ENCODE results near the gene IQGAP3.

The IQGAP3 gene

GRCh38 chr1:156538711-156539440, 33.5 kb downstream of the IQGAP3 start:
- no peak overlapping the region for H3K4me3 ChIP-seq (IDR thresholded peaks at IDR 0.05; ENCODE audit: insufficient read depth, low read depth, low read length)
- H3K27me3 ChIP-seq (ENCODE audit: insufficient read depth, low read depth), result no peaks in the 10 kb centered on the region
- H3K36me3 ChIP-seq (ENCODE audit: insufficient read depth), result no peaks in the 10 kb centered on the region
- no peaks in the 10 kb centered on the region for H4K20me1 ChIP-seq (ENCODE audit: insufficient read depth)
- no peak overlapping the region for H2AFZ ChIP-seq (ENCODE audit: low read depth)
- H3K4me2 ChIP-seq, result no peak overlapping the region
- H3K9ac ChIP-seq, result no peak overlapping the region
- TF ChIP-seq CTCF (conservative IDR thresholded peaks at IDR 0.05; ENCODE audit: low read depth, low read length), result 0 out of 2 replicates have a peak, but pooled peaks have one; percentile 18
- H3K27ac ChIP-seq, result no peak overlapping the region
- no peaks in the 10 kb centered on the region for H3K4me1 ChIP-seq (ENCODE audit: low read depth, poor library complexity, severe bottlenecking)
- no peaks in the 10 kb centered on the region for H3K79me2 ChIP-seq (ENCODE audit: insufficient read depth, low read depth)

- Histone ChIP-seq H3K9ac (no peak overlapping the region), H3K27me3 (ENCODE audit: insufficient read depth, low read depth) (no peaks in the 10 kb centered on the region), H2AFZ (ENCODE audit: low read depth) (no peak overlapping the region), H3K36me3 (ENCODE audit: insufficient read depth) (no peaks in the 10 kb centered on the region), H3K4me3 (IDR thresholded peaks at IDR 0.05; ENCODE audit: insufficient read depth, low read depth, low read length) (no peak overlapping the region), H3K4me1 (ENCODE audit: low read depth, poor library complexity, severe bottlenecking) (no peaks in the 10 kb centered on the region), H4K20me1 (ENCODE audit: insufficient read depth) (no peaks in the 10 kb centered on the region), H3K27ac (no peak overlapping the region), H3K79me2 (ENCODE audit: insufficient read depth, low read depth) (no peaks in the 10 kb centered on the region), H3K4me2 (no peak overlapping the region)
- no peak for TF ChIP-seq CTCF (conservative IDR thresholded peaks at IDR 0.05; ENCODE audit: low read depth, low read length)
These were observed 35.3 kb downstream of the IQGAP3 start for GRCh38 chr1:156537027-156537426.

- TF ChIP-seq CTCF (conservative IDR thresholded peaks at IDR 0.05; ENCODE audit: low read depth, low read length), result no peak
- no peaks in the 10 kb centered on the region for H3K36me3 ChIP-seq (ENCODE audit: insufficient read depth)
These were observed 37.8 kb downstream of the IQGAP3 start for GRCh38 chr1:156534424-156535060.

GRCh38 chr1:156533568-156534220, 38.7 kb downstream of the IQGAP3 start:
- no peak overlapping the region for H2AFZ ChIP-seq (ENCODE audit: low read depth)
- H4K20me1 ChIP-seq (ENCODE audit: insufficient read depth), result no peaks in the 10 kb centered on the region
- no peaks in the 10 kb centered on the region for H3K27me3 ChIP-seq (ENCODE audit: insufficient read depth, low read depth)
- H3K9ac ChIP-seq, result no peak overlapping the region
- no peaks in the 10 kb centered on the region for H3K36me3 ChIP-seq (ENCODE audit: insufficient read depth)
- no peak for TF ChIP-seq CTCF (conservative IDR thresholded peaks at IDR 0.05; ENCODE audit: low read depth, low read length)
- no peak overlapping the region for H3K4me2 ChIP-seq
- H3K79me2 ChIP-seq (ENCODE audit: insufficient read depth, low read depth), result no peaks in the 10 kb centered on the region
- no peak overlapping the region for H3K27ac ChIP-seq
- H3K4me3 ChIP-seq (IDR thresholded peaks at IDR 0.05; ENCODE audit: insufficient read depth, low read depth, low read length), result no peak overlapping the region
- H3K4me1 ChIP-seq (ENCODE audit: low read depth, poor library complexity, severe bottlenecking), result no peaks in the 10 kb centered on the region

More at GRCh38 chr1:156534424-156535060, 37.8 kb downstream of the IQGAP3 start:
- H3K4me3 ChIP-seq (IDR thresholded peaks at IDR 0.05; ENCODE audit: insufficient read depth, low read depth, low read length), result no peak overlapping the region
- H3K4me2 ChIP-seq, result no peak overlapping the region
- H2AFZ ChIP-seq (ENCODE audit: low read depth), result no peak overlapping the region
- no peaks in the 10 kb centered on the region for H4K20me1 ChIP-seq (ENCODE audit: insufficient read depth)
- no peak overlapping the region for H3K9ac ChIP-seq
- H3K4me1 ChIP-seq (ENCODE audit: low read depth, poor library complexity, severe bottlenecking), result no peaks in the 10 kb centered on the region
- H3K27ac ChIP-seq, result no peak overlapping the region
- no peaks in the 10 kb centered on the region for H3K27me3 ChIP-seq (ENCODE audit: insufficient read depth, low read depth)
- H3K79me2 ChIP-seq (ENCODE audit: insufficient read depth, low read depth), result no peaks in the 10 kb centered on the region

Data from KMS-11 (cell line).